Measurements from ENCODE around the gene WNK2. TPM values are rescaled to one million over a fixed set of nuclear protein-coding genes. Genes with fewer than 3 reads are reported as not detected.

Gene WNK2
- polyA plus RNA-seq, 3 donors: 0.40 TPM; not detected in 2

GRCh38 chr9:93203026-93203717, 19.2 kb downstream of the WNK2 start:
- no peak overlapping the region for H3K9ac ChIP-seq (ENCODE audit: insufficient read depth, low read length, poor library complexity, severe bottlenecking)
- DNase-seq: no peak

More at GRCh38 chr9:93203026-93203717, 19.2 kb downstream of the WNK2 start:
- intact Hi-C loops (cut with micrococcal nuclease): no loop called here
- Mint-ChIP-seq H3K27ac (no peak overlapping the region), H3K9me3 (peaks cover 0 to 2% (median 0%) of the 10 kb centered on the region in 7 donors), H3K36me3 (no peaks in the 10 kb centered on the region), H3K4me1 (no peaks in the 10 kb centered on the region), H3K4me3 (no peak overlapping the region), H3K27me3 (ENCODE audit: low read depth in 3 of 3) (peaks cover 10 to 21% (median 10%) of the 10 kb centered on the region in 3 donors)
- Histone ChIP-seq H3K4me3 (replicated peaks in 1 of 3; ENCODE audit: low read depth in 2 of 3, low read length in 3 of 3) (no peak overlapping the region), H3K4me1 (ENCODE audit: control insufficient read depth in 1 of 2, insufficient read depth in 2 of 2, low read length in 2 of 2) (no peaks in the 10 kb centered on the region), H3K36me3 (replicated peaks in 1 of 2; ENCODE audit: control insufficient read depth in 1 of 2, insufficient read depth in 2 of 2, low read length in 2 of 2) (no peaks in the 10 kb centered on the region), H2AFZ (ENCODE audit: insufficient read depth, low read depth, low read length, poor library complexity, severe bottlenecking) (no peak overlapping the region), H3K4me2 (replicated peaks; ENCODE audit: extremely low read depth, low read length, poor library complexity, severe bottlenecking) (no peak overlapping the region), H3K9me3 (replicated peaks in 1 of 2; ENCODE audit: control insufficient read depth in 1 of 2, insufficient read depth in 1 of 2, low read length in 2 of 2) (no peaks in the 10 kb centered on the region), H4K20me1 (ENCODE audit: insufficient read depth, low read length) (no peaks in the 10 kb centered on the region), H3K79me2 (ENCODE audit: insufficient read depth, low read length) (no peaks in the 10 kb centered on the region), H3K27me3 (ENCODE audit: control insufficient read depth in 2 of 2, insufficient read depth in 2 of 2, low read length in 2 of 2) (no peaks in the 10 kb centered on the region), H3K27ac (ENCODE audit: low read depth in 1 of 2, low read length in 2 of 2) (no peak overlapping the region)
- TF ChIP-seq CTCF (IDR thresholded peaks at IDR 0.05): no peak
- WGBS (ENCODE audit: insufficient coverage): 93% methylated on average over 11 of the region's 11 CpGs

Data from CD14-positive monocyte (primary cell).